ENCODE measurements around the gene DMAC2. TPM values are rescaled to one million over a fixed set of nuclear protein-coding genes. Genes with fewer than 3 reads are reported as not detected.
"Not testable (repeated sequence)": the region's sequence is repeated elsewhere in the genome, so short reads cannot be mapped to it uniquely, and the experiment has no call there.

DMAC2 gene
- total RNA-seq, 1 donor from 2014 or later = 21.2 TPM

- no peak for DNase-seq (ENCODE audit: low spot score)
- no peak for ATAC-seq
These were observed 15.2 kb downstream of the DMAC2 start for GRCh38 chr19:41424335-41425173.

GRCh38 chr19:41422955-41423354, 16.8 kb downstream of the DMAC2 start:
- no peak for DNase-seq (ENCODE audit: low spot score)
- ATAC-seq = no peak

GRCh38 chr19:41422456-41422855, 17.3 kb downstream of the DMAC2 start:
- ATAC-seq (no peak), DNase-seq (ENCODE audit: low spot score) (no peak)

- no peak for DNase-seq (ENCODE audit: low spot score)
- ATAC-seq = no peak
These were observed 17.7 kb downstream of the DMAC2 start for GRCh38 chr19:41421973-41422372.

GRCh38 chr19:41421314-41421713, 18.4 kb downstream of the DMAC2 start:
- ATAC-seq = no peak
- no peak for DNase-seq (ENCODE audit: low spot score)

- DNase-seq (ENCODE audit: low spot score) (no peak), ATAC-seq (peak; percentile 52)
These were observed 19.4 kb downstream of the DMAC2 start for GRCh38 chr19:41420101-41420880.

GRCh38 chr19:41416194-41416674, 23.5 kb downstream of the DMAC2 start:
- DNase-seq (ENCODE audit: low spot score) (no peak), ATAC-seq (peak; percentile 13)

GRCh38 chr19:41415154-41415571, 24.5 kb downstream of the DMAC2 start:
- ATAC-seq (no peak), DNase-seq (ENCODE audit: low spot score) (no peak)

- DNase-seq (ENCODE audit: low spot score) (no peak), ATAC-seq (no peak)
These were observed 25.3 kb downstream of the DMAC2 start for GRCh38 chr19:41414461-41414860.

- DNase-seq (ENCODE audit: low spot score) = no peak
- ATAC-seq = no peak
These were observed 25.8 kb downstream of the DMAC2 start for GRCh38 chr19:41413947-41414346.

GRCh38 chr19:41412953-41413352, 26.8 kb downstream of the DMAC2 start:
- no peak for DNase-seq (ENCODE audit: low spot score)

GRCh38 chr19:41411968-41412265, 27.8 kb downstream of the DMAC2 start:
- DNase-seq (ENCODE audit: low spot score) (no peak), ATAC-seq (no peak)

More at GRCh38 chr19:41412953-41413352, 26.8 kb downstream of the DMAC2 start:
- no peak for ATAC-seq

- DNase-seq (ENCODE audit: low spot score) (no peak), ATAC-seq (no peak)
These were observed 28.4 kb downstream of the DMAC2 start for GRCh38 chr19:41411100-41411967.

- no peak for DNase-seq (ENCODE audit: low spot score)
- ATAC-seq = no peak
These were observed 29.2 kb downstream of the DMAC2 start for GRCh38 chr19:41410336-41411054.

- DNase-seq (ENCODE audit: low spot score) (no peak), ATAC-seq (peak; percentile 93)
These were observed 30.4 kb downstream of the DMAC2 start for GRCh38 chr19:41409288-41409687.

GRCh38 chr19:41408846-41409245, 30.9 kb downstream of the DMAC2 start:
- not testable (repeated sequence) for ATAC-seq; DNase-seq (ENCODE audit: low spot score)

- DNase-seq (ENCODE audit: low spot score) (no peak), ATAC-seq (no peak)
These were observed 31.5 kb downstream of the DMAC2 start for GRCh38 chr19:41408256-41408655.

GRCh38 chr19:41407271-41407670, 32.4 kb downstream of the DMAC2 start:
- ATAC-seq (peak; percentile 44), DNase-seq (ENCODE audit: low spot score) (no peak)

- ATAC-seq (no peak), DNase-seq (ENCODE audit: low spot score) (no peak)
These were observed 33.9 kb downstream of the DMAC2 start for GRCh38 chr19:41405776-41406175.

Measured in left lobe of liver (tissue), 2 donors.